ENCODE measurements around the gene KLHL3. TPM values are rescaled to one million over a fixed set of nuclear protein-coding genes. Genes with fewer than 3 reads are reported as not detected.

KLHL3 gene
- total RNA-seq, 1 experiment from 2014 or later: 2.9 TPM

DNA sequence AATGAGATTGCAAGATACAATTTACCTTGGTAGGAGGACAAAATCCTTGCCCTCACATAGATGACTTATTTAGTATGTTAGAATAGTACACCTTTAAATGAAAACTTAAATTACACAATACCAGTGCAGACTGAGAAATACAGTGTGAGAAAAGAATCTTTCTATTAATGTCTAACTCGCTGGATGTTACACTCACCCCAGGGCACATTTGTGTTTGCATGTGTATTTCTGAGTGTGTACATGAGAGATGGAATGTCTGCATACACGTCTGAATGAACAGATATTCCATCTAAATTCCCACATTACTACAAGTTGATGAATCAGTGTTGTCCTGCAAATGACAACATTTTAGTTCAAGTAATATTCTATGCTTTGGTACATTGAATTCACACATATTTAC, 99.8 kb downstream of the KLHL3 start:
- POLR2A ChIA-PET (ENCODE audit: unreplicated experiment): no interaction called here
- TF ChIP-seq EZH2phosphoT487 (IDR thresholded peaks at IDR 0.05; ENCODE audit: borderline replicate concordance, low read length): no peak
- Histone ChIP-seq H3K27me3 (ENCODE audit: low read length) (no peaks in the 10 kb centered on the region), H3K4me2 (ENCODE audit: low read length) (no peak overlapping the region), H3K36me3 (ENCODE audit: low read depth, low read length) (no peaks in the 10 kb centered on the region), H3K9ac (ENCODE audit: low read length) (no peak overlapping the region), H2AFZ (ENCODE audit: low read length) (no peak overlapping the region), H3K9me3 (ENCODE audit: low read length) (no peaks in the 10 kb centered on the region), H3F3A (ENCODE audit: low read length, unreplicated experiment) (no peaks in the 10 kb centered on the region), H3K4me3 (ENCODE audit: low read length) (no peak overlapping the region), H4K20me1 (ENCODE audit: low read length) (no peaks in the 10 kb centered on the region), H3K9me2 (replicated peaks; ENCODE audit: low read length) (no peaks in the 10 kb centered on the region), H3K4me1 (ENCODE audit: insufficient read depth, low read length) (no peaks in the 10 kb centered on the region), H3K79me2 (ENCODE audit: low read length) (no peaks in the 10 kb centered on the region), H3K27ac (ENCODE audit: low read length) (no peak overlapping the region)
- BruUV-seq (replicated peaks): no TSS peak
- ATAC-seq (no peak), DNase-seq (no peak)
- CTCF ChIA-PET: no interaction called here
- intact Hi-C loops (cut with micrococcal nuclease): no loop called here

DNA sequence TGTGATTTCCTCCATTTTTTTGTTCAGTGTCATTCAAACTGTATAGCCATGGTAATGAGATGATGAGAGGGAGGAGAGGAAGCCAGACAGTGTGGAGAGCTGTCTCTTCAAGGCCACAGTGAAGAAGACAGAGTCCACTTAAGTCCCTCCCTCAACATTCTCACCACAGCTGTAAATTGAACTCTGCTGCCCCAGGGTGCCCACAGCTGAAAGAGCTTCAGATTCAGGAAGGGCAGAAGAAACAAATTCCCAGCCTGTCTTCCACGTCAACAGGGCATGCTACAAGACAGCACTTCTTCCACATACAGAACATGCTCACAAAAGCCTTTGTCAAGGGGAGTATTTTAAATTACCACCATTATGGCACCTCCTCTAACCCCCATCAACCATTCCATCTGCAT, 100.4 kb downstream of the KLHL3 start:
- H4K20me1 ChIP-seq (ENCODE audit: low read length): no peaks in the 10 kb centered on the region
- ChIA-PET POLR2A (ENCODE audit: unreplicated experiment) (no interaction called here), CTCF (no interaction called here)
- H3K36me3 ChIP-seq (ENCODE audit: low read depth, low read length): no peaks in the 10 kb centered on the region
- no peaks in the 10 kb centered on the region for H3K27me3 ChIP-seq (ENCODE audit: low read length)
- ATAC-seq (no peak), DNase-seq (no peak)
- H3K79me2 ChIP-seq (ENCODE audit: low read length): no peaks in the 10 kb centered on the region
- no peaks in the 10 kb centered on the region for H3F3A ChIP-seq (ENCODE audit: low read length, unreplicated experiment)
- no peak overlapping the region for H3K4me3 ChIP-seq (ENCODE audit: low read length)
- no peak overlapping the region for H2AFZ ChIP-seq (ENCODE audit: low read length)
- intact Hi-C loops (cut with micrococcal nuclease): no loop called here
- H3K9me3 ChIP-seq (ENCODE audit: low read length): no peaks in the 10 kb centered on the region
- H3K27ac ChIP-seq (ENCODE audit: low read length): no peak overlapping the region
- H3K9ac ChIP-seq (ENCODE audit: low read length): no peak overlapping the region
- no peaks in the 10 kb centered on the region for H3K9me2 ChIP-seq (replicated peaks; ENCODE audit: low read length)
- no peak overlapping the region for H3K4me2 ChIP-seq (ENCODE audit: low read length)
- no TSS peak for BruUV-seq (replicated peaks)
- no peaks in the 10 kb centered on the region for H3K4me1 ChIP-seq (ENCODE audit: insufficient read depth, low read length)
- TF ChIP-seq EZH2phosphoT487 (IDR thresholded peaks at IDR 0.05; ENCODE audit: borderline replicate concordance, low read length): no peak

DNA sequence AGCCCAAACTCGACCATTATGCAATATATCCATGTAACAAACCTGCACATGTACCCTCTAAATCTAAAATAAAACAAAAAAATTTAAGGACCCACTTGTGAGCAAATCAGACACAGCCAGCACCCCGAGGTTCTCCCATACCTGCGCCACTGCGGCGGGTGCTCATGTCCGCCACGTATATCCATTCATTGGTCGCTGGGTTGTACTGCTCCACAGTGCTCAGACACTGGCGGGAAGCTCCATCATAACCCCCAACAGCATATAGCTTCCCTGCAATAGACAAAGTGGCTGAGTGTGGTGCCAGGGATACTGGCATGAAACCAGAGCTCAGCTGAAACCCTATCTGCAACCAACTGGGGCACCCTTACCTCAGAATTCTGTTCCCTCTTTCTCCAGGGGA, 102.0 kb downstream of the KLHL3 start:
- POLR2A ChIA-PET (ENCODE audit: unreplicated experiment): no interaction called here
- TF ChIP-seq, protein P1, sequence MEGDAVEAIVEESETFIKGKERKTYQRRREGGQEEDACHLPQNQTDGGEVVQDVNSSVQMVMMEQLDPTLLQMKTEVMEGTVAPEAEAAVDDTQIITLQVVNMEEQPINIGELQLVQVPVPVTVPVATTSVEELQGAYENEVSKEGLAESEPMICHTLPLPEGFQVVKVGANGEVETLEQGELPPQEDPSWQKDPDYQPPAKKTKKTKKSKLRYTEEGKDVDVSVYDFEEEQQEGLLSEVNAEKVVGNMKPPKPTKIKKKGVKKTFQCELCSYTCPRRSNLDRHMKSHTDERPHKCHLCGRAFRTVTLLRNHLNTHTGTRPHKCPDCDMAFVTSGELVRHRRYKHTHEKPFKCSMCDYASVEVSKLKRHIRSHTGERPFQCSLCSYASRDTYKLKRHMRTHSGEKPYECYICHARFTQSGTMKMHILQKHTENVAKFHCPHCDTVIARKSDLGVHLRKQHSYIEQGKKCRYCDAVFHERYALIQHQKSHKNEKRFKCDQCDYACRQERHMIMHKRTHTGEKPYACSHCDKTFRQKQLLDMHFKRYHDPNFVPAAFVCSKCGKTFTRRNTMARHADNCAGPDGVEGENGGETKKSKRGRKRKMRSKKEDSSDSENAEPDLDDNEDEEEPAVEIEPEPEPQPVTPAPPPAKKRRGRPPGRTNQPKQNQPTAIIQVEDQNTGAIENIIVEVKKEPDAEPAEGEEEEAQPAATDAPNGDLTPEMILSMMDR (conservative IDR thresholded peaks at IDR 0.05; ENCODE audit: low read depth, low read length): no peak
- no peak for TF ChIP-seq EZH2 (IDR thresholded peaks at IDR 0.05; ENCODE audit: low read length, unreplicated experiment)
- no peak for TF ChIP-seq EZH2phosphoT487 (IDR thresholded peaks at IDR 0.05; ENCODE audit: borderline replicate concordance, low read length)
- H4K20me1 ChIP-seq (ENCODE audit: low read length): no peaks in the 10 kb centered on the region

DNA sequence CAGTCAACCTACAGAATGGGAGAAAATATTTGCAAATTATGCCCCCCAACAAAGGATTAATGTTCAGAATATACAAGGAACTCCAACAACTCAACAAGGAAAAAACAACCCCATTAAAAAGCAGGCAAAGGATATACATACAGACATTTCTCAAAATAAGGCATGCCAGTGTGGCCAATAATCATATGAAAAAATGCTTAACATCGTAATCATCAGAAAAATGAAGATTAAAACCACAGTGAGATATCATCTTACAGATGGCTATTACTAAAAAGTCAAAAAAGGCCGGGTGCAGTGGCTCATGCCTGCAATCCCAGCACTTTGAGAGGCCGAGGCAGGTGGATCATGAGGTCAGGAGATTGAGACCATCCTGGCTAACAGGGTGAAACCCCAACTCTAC, 103.2 kb downstream of the KLHL3 start:
- H3K36me3 ChIP-seq (ENCODE audit: low read depth, low read length): no peaks in the 10 kb centered on the region
- ChIA-PET CTCF (no interaction called here), POLR2A (ENCODE audit: unreplicated experiment) (no interaction called here)
- no peaks in the 10 kb centered on the region for H3K79me2 ChIP-seq (ENCODE audit: low read length)
- no peaks in the 10 kb centered on the region for H3K27me3 ChIP-seq (ENCODE audit: low read length)
- DNase-seq (no peak), ATAC-seq (no peak)
- H3K27ac ChIP-seq (ENCODE audit: low read length): no peak overlapping the region
- no peaks in the 10 kb centered on the region for H3F3A ChIP-seq (ENCODE audit: low read length, unreplicated experiment)
- intact Hi-C loops (cut with micrococcal nuclease): no loop called here
- H3K9me3 ChIP-seq (ENCODE audit: low read length): no peaks in the 10 kb centered on the region
- no TSS peak for BruUV-seq (replicated peaks)
- H3K4me1 ChIP-seq (ENCODE audit: insufficient read depth, low read length): peaks cover 5% of the 10 kb centered on the region
- no peak for TF ChIP-seq EZH2phosphoT487 (IDR thresholded peaks at IDR 0.05; ENCODE audit: borderline replicate concordance, low read length)
- TF ChIP-seq, protein P1 (conservative IDR thresholded peaks at IDR 0.05; ENCODE audit: low read depth, low read length): no peak
- H2AFZ ChIP-seq (ENCODE audit: low read length): no peak overlapping the region
- H3K9ac ChIP-seq (ENCODE audit: low read length): no peak overlapping the region
- no peaks in the 10 kb centered on the region for H3K9me2 ChIP-seq (replicated peaks; ENCODE audit: low read length)
- no peak overlapping the region for H3K4me2 ChIP-seq (ENCODE audit: low read length)
- H4K20me1 ChIP-seq (ENCODE audit: low read length): no peaks in the 10 kb centered on the region
- H3K4me3 ChIP-seq (ENCODE audit: low read length): no peak overlapping the region

More for the DNA sequence above, 102.0 kb downstream of the KLHL3 start:
- H3K27me3 ChIP-seq (ENCODE audit: low read length): no peaks in the 10 kb centered on the region
- no peaks in the 10 kb centered on the region for H3K9me2 ChIP-seq (replicated peaks; ENCODE audit: low read length)
- no peak overlapping the region for H3K4me3 ChIP-seq (ENCODE audit: low read length)
- no TSS peak for BruUV-seq (replicated peaks)
- ATAC-seq (no peak), DNase-seq (no peak)
- H2AFZ ChIP-seq (ENCODE audit: low read length): no peak overlapping the region
- no peak overlapping the region for H3K9ac ChIP-seq (ENCODE audit: low read length)
- no peaks in the 10 kb centered on the region for H3F3A ChIP-seq (ENCODE audit: low read length, unreplicated experiment)
- H3K9me3 ChIP-seq (ENCODE audit: low read length): no peaks in the 10 kb centered on the region
- H3K4me2 ChIP-seq (ENCODE audit: low read length): no peak overlapping the region
- no peak overlapping the region for H3K27ac ChIP-seq (ENCODE audit: low read length)
- no peaks in the 10 kb centered on the region for H3K36me3 ChIP-seq (ENCODE audit: low read depth, low read length)
- H3K4me1 ChIP-seq (ENCODE audit: insufficient read depth, low read length): no peaks in the 10 kb centered on the region
- intact Hi-C loops (cut with micrococcal nuclease): no loop called here
- CTCF ChIA-PET: no interaction called here
- H3K79me2 ChIP-seq (ENCODE audit: low read length): no peaks in the 10 kb centered on the region

All from PC-3 (cell line).